Measurements from ENCODE around the gene C12orf42. TPM values are rescaled to one million over a fixed set of nuclear protein-coding genes. Genes with fewer than 3 reads are reported as not detected.

C12orf42 gene
- total RNA-seq, 4 donors from 2014 or later = not detected

DNA sequence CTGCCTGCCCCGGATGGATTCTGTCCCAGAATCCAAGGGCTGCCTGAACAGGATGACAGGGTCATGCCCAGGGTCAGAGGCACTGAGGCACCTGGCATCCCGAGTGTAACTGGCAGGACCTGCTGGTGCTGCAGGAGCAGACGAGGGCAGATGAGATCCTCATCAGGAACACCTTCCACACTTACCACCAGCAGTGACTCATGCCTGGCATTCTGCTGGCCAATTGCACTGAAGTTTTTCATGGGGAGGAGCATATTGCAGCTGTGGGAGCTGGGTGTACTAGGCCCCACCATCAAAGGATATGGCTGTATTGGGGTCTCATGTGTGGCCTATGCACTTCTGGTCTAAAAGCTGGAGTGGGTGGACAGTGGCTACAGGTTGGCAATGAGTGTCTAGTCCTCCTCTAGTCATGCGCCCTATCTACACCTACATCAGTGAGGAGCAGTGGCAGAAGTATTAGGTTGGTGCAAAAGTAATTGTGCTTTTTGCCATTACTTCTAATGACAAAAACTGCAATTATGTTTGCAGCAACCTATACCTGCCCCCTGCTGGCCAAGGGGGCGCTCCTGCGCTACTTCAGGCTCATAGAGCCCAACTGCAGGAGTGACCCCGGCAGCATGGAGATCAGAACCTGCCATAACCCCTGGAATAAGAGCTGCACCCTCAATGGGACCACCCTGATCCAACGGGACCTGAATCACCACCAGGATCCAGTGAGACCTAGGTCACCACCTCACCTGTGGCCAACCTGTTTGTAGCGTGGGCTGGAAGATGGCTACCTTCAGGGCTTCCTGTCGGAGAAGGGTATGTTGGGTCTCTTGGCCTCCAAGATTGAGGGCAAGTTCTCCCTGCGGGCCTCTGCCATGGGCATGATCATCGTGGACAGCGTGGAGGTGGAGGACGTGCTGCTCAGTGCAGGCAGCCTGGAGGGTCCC lies 8.0 kb upstream of the C12orf42 start:
- no peak for DNase-seq (ENCODE audit: low spot score in 2 of 2)
- 87 to 91% methylated on average over 11 to 13 of the region's 14 CpGs for WGBS, 2 donors
- TF ChIP-seq, protein P1, sequence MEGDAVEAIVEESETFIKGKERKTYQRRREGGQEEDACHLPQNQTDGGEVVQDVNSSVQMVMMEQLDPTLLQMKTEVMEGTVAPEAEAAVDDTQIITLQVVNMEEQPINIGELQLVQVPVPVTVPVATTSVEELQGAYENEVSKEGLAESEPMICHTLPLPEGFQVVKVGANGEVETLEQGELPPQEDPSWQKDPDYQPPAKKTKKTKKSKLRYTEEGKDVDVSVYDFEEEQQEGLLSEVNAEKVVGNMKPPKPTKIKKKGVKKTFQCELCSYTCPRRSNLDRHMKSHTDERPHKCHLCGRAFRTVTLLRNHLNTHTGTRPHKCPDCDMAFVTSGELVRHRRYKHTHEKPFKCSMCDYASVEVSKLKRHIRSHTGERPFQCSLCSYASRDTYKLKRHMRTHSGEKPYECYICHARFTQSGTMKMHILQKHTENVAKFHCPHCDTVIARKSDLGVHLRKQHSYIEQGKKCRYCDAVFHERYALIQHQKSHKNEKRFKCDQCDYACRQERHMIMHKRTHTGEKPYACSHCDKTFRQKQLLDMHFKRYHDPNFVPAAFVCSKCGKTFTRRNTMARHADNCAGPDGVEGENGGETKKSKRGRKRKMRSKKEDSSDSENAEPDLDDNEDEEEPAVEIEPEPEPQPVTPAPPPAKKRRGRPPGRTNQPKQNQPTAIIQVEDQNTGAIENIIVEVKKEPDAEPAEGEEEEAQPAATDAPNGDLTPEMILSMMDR (IDR thresholded peaks at IDR 0.05) = no peak
- no peak for TF ChIP-seq POLR2A (IDR thresholded peaks at IDR 0.05)
- intact Hi-C loops (cut with DNase I; ENCODE audit: low total_unique reads) = no loop called here
- H3K4me3 ChIP-seq (ENCODE audit: low read depth, poor library complexity, severe bottlenecking) = no peak overlapping the region

DNA sequence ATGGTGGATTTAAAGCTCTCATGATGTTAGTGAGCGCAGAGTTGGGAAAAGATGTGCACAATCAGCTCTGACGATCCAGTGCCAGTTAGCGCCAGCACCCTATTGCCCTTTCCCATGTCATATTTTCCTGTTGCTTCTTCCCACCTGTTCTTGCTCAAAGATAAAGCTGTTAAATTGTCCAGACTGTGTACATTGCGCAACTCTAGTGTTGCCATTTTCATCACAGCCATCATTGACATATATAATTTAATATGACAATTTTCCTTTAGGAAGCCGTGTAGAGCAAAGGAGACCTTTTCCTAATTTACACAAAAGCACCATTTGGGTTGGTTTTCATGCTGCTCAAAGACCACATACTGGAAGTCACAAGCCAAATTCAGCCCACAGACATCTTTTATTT lies 5.7 kb upstream of the C12orf42 start:
- TF ChIP-seq, protein P1 (IDR thresholded peaks at IDR 0.05) = no peak
- TF ChIP-seq POLR2A (IDR thresholded peaks at IDR 0.05) = no peak
- WGBS, 2 donors = 90% methylated on average over 5 of the region's 5 CpGs
- intact Hi-C loops (cut with DNase I; ENCODE audit: low total_unique reads) = no loop called here
- no peak for DNase-seq (ENCODE audit: low spot score in 2 of 2)
- H3K4me3 ChIP-seq (ENCODE audit: low read depth, poor library complexity, severe bottlenecking) = no peak overlapping the region

DNA sequence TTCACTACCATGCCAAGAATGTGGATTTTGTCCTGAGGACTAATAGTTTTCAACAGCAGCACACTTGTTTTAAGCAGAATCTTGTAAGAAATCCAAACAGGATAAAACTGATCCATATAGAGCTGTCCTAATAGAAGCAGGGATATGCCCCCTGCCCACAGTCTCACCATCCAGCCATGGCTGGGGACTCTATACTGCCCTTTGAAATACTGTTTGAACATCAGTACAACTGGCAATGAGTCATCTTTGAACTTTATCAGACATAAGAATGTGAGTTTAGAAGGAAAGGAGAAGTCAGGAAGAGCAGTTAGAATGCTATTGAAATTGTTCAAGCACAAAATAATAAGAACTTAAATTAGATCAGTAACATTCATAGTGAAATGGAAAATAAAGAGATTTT lies 3.8 kb upstream of the C12orf42 start:
- TF ChIP-seq POLR2A (IDR thresholded peaks at IDR 0.05) = no peak
- no peak overlapping the region for H3K4me3 ChIP-seq (ENCODE audit: low read depth, poor library complexity, severe bottlenecking)
- DNase-seq (ENCODE audit: low spot score in 2 of 2) = no peak
- intact Hi-C loops (cut with DNase I; ENCODE audit: low total_unique reads) = no loop called here

DNA sequence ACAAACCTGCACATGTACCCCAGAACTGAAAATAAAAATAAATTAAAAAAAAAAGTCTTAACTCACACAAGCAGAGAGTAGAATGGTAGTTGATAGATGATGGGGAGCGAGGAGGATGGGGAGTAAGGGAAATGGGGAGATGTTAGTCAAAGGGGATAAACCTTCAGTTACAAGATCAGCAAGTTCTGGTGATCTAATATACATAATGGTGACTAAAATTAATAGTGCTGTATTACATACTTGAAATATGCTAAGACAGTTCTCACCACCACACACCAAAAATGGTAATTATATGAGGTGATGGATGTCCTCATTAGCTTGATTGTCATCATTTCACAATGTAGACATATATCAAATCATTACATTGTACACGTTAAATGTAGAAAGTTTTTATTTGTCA lies 3.2 kb upstream of the C12orf42 start:
- intact Hi-C loops (cut with DNase I; ENCODE audit: low total_unique reads) = no loop called here
- no peak for TF ChIP-seq POLR2A (IDR thresholded peaks at IDR 0.05)
- TF ChIP-seq, protein P1 (IDR thresholded peaks at IDR 0.05) = no peak
- no peak for DNase-seq (ENCODE audit: low spot score in 2 of 2)
- WGBS, 2 donors = 79 to 80% methylated on average over 2 of the region's 2 CpGs
- no peak overlapping the region for H3K4me3 ChIP-seq (ENCODE audit: low read depth, poor library complexity, severe bottlenecking)

DNA sequence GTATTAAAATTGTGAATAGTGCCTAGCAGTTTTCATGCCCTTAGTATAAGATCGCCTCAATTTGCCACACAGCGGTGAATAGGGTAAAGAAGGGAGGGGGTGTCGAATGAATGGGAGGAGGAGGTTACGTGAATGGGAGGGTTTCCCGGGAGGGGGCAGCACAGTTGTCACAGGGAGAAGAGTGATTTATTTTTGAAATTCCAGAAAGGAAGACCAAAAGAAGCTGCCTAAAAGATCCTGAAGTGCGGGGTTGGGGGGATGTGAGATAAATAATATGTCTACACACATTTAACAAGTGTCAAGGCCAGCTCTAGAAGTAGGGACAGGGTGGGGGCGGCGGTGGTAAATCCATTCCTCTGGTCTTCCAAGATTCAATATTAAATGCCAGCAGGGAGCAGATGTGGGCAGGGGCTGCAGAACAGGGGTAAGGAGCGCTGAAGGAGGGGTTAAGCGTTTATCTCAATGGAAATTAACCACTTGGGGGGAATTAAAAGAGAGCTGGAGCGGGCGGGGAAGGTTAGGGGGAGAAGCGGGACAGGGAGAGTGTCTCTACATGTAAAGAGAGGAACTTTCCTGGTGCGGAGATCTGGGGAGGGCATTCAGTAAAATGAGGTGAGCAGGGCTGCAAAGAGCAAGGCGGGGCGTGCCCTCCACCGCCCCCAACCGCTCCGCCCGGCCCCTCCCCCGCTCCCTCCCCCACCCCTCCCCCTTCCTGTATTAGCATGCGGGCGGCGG lies 867 bp downstream of the C12orf42 start:
- intact Hi-C loops (cut with DNase I; ENCODE audit: low total_unique reads) = no loop called here
- DNase-seq (ENCODE audit: low spot score in 2 of 2) = no peak
- no peak overlapping the region for H3K4me3 ChIP-seq (ENCODE audit: low read depth, poor library complexity, severe bottlenecking)
- WGBS, 2 donors = 10 to 12% methylated on average over 18 to 24 of the region's 24 CpGs
- TF ChIP-seq POLR2A (IDR thresholded peaks at IDR 0.05) = no peak
- TF ChIP-seq, protein P1 (IDR thresholded peaks at IDR 0.05) = no peak

DNA sequence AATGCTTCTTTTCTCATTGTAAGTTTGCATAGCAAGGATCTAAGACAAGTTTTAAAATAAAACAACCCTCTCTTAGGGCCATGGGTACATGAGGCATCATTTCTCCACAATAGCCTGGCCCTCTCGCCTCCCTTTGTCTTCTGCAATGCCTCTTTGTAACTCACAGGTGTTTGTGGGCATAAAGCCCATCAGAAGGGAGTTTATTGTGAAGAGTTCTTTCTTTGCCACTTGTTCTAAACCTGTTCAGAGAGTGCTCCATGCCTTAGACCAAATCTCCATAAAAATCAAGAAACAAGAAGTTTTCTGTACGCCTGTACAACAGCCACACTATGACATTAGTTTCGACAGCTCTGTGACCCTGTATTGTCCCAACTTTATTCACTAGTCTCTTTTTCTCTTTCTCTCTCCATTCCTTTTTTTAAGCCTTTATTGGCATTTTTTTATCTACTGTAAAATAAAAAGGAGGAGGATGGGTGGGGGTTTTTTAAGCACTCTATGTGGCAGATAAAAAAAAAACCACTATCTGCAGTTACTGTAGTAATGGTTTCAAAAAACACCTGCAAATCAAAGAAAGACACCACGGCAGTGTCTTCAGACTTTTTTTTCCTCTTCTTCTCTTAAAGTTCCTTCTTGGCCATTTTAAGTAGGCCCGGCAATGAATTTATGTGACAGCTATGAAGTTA lies 1.6 kb downstream of the C12orf42 start:
- no peak for DNase-seq (ENCODE audit: low spot score in 2 of 2)
- intact Hi-C loops (cut with DNase I; ENCODE audit: low total_unique reads) = no loop called here
- H3K4me3 ChIP-seq (ENCODE audit: low read depth, poor library complexity, severe bottlenecking) = no peak overlapping the region
- TF ChIP-seq POLR2A (IDR thresholded peaks at IDR 0.05) = no peak
- TF ChIP-seq, protein P1 (IDR thresholded peaks at IDR 0.05) = no peak
- 62 to 69% methylated on average over 5 of the region's 5 CpGs for WGBS, 2 donors

Measured in lower leg skin (tissue), 4 donors.